ENCODE data around the gene ARMC6.

GRCh38 chr19:19077103-19077502 lies 43.7 kb downstream of the ARMC6 start:
- TF ChIP-seq CTCF (IDR thresholded peaks at IDR 0.05) = no peak
- no peak for TF ChIP-seq POLR2A (IDR thresholded peaks at IDR 0.05)
